Ammon's horn (tissue), 1 donor: ENCODE results near the gene NME5.
A peak's percentile ranks its signal among the peaks of the same experiment; 100 is the strongest.
"Not testable (repeated sequence)": the region's sequence is repeated elsewhere in the genome, so short reads cannot be mapped to it uniquely, and the experiment has no call there.

Experiments used
- DNase-seq: peaks from one replicate; pipeline ENCODE4 v3.0.0-alpha.2; 2016; ENCODE audit warnings: low spot score

NME5 gene, protein sequence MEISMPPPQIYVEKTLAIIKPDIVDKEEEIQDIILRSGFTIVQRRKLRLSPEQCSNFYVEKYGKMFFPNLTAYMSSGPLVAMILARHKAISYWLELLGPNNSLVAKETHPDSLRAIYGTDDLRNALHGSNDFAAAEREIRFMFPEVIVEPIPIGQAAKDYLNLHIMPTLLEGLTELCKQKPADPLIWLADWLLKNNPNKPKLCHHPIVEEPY

DNA sequence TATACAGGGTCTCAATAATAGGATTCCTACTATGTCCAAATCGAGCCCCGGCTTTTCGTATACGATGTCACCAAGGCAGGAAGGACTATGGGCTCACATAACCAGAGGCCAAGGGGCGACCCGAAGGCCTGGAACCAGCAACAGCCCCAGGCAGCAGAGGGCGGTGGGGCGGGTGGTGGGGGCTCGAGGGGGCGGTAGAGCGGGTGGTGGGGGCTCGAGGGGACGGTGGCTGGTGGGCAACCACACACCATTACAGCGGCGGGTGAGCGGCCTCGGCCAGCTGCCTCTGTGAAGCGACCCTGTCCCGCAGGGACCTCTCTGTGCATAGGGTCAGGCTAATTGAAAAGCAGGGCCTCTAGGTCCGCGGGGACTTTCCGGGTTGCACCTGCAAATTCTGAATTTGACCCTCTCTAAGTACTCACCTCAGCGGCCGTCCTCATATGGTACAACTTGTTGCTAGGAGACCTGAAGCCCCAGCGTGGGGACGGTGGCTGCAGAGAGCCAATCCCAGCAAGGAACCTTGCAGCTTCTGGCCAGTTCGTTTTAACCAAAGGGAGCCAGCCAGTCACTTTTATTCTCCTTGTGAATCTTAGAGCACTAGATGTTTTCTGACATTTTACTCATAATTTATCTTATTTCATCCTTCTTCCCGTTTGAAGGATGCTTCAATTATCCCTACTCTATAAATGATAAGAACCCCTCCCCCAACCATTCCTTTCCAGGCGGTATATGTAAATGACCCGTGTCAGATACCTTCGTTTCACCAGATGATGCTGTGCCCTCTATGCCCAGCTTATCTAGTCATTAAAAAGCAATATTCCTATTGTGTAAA lies at the start of gene NME5:
NME5 (minus strand) TSS at position 480 of the 832 bp plus-strand sequence. CDS start 648 bp downstream, outside the sequence.
- DNase-seq, result peak; percentile 86

GRCh38 chr5:138188626-138189025 lies 49.4 kb upstream of the NME5 start:
- no peak for DNase-seq

GRCh38 chr5:138186002-138186447 lies 46.8 kb upstream of the NME5 start:
- DNase-seq, result no peak

- DNase-seq, result no peak
These were observed 43.6 kb upstream of the NME5 start for GRCh38 chr5:138182808-138183207.

DNA sequence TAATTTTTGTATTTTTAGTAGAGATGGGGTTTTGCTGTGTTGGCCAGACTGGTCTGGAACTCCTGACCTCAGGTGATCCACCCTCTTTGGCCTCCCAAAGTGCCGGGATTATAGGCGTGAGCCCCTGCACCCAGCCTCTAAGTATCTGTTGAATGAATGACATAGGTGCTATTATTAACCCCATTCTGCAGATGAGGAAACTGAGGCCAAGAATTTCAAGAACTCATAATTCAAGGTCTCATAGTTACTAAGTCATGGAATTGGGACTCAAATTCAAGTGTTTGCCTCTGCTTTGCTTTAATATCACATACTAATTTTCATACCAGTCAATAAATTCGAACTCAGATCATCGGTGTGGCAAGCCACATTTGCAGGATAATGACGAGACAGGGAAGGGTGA lies 41.6 kb upstream of the NME5 start:
- no peak for DNase-seq

DNA sequence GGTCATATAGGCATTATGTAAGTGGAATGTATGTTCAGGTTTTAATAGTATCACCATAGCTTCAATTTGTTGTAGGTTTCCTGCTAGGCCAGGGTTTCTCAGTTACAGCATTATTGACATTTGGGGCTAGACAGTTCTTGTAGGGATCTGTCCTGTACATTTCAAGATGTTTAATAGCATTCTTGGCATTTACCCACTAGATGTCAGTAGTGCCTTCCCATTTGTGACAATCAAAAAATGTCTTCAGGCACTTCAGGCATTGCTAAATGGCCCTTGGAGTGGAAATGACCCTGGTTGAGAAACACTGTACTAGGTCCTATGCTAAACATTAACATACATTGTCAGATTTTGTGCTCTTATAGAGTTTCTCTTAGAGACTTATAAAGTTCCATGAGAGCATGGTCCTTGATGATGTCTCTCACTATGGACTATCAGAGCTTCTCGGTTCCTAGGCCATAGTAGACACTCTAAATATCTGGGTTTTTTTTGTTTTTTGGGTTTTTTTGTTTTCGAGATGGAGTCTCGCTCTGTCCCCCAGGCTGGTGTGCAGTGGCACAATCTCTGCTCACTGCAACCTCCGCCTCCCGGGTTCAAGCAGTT lies 41.1 kb upstream of the NME5 start:
- DNase-seq, result peak; percentile 23

DNA sequence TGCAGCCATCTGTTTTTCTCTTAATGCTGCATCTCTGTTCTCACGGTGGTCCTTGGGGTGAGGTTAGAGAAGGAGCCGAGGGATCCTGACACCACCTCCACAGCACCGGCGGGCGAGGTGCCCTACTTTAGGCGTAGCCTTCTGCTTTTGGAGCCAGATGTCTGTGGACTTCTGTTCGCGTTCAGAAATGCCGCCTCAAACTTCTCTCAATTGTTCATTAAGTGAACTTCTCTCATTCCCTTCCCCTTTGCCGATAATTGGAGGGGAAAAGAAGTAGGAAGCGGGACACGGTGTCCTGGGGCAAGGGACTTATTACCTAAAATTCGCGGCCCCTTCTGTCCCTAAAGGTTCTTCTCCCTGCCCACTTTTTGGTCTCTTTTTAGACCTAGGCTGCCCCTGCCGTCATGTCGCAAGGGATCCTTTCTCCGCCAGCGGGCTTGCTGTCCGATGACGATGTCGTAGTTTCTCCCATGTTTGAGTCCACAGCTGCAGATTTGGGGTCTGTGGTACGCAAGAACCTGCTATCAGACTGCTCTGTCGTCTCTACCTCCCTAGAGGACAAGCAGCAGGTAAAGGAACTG lies 40.1 kb upstream of the NME5 start:
- no peak for DNase-seq

- peak; percentile 98 for DNase-seq
These were observed 39.5 kb upstream of the NME5 start, which contains the start of the genes BRD8 and KIF20A for GRCh38 chr5:138178516-138179276. TSS of gene BRD8 (minus strand) at chr5:138178630. CDS start at chr5:138178614, 16 bp downstream. TSS of gene KIF20A (plus strand) at chr5:138179112. CDS start at chr5:138179681, 569 bp downstream.

GRCh38 chr5:138177941-138178515 lies 38.8 kb upstream of the NME5 start:
- peak; percentile 56 for DNase-seq

GRCh38 chr5:138170299-138170698 lies 31.1 kb upstream of the NME5 start:
- no peak for DNase-seq

- DNase-seq, result no peak
These were observed 29.9 kb upstream of the NME5 start for GRCh38 chr5:138169124-138169523.

- no peak for DNase-seq
These were observed 24.5 kb upstream of the NME5 start for GRCh38 chr5:138163721-138164120.

DNA sequence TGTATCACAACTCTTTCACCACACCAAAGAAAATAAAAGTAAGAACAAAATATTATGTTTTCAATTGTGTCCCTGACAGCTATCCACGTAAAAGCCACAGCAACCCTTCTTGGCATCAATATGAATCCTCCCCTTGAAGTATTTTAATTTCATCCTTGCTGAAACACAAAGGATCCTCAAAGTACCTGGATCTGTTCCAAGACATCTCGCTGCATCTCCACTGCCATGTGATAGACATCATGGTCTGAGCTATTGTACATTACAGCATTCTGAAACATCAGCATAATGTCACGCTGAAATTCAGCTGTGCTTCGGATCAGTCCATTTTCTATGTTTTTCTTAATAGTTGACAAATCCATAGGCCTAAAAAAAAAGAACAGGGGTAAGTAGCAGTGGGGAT lies 21.5 kb upstream of the NME5 start:
- no peak for DNase-seq

DNA sequence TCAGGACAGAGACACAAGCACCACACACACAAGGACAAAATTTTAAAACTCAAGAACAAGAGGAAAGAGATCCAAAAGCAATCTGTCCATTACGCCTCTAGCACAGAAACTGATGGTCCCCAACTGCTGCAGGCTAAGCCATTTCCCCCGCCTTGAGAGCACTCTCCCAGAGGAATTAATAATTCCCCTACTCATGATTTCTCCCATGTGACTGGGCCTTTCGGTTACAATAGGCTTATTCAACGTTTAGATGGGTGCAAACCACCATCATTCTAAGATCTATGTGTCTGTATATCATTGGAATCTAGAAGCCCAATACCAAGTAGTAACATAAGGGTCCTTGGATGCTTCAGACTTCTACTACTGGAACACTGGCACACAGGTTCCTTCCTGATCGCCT lies 20.4 kb upstream of the NME5 start:
- peak; percentile 26 for DNase-seq

DNA sequence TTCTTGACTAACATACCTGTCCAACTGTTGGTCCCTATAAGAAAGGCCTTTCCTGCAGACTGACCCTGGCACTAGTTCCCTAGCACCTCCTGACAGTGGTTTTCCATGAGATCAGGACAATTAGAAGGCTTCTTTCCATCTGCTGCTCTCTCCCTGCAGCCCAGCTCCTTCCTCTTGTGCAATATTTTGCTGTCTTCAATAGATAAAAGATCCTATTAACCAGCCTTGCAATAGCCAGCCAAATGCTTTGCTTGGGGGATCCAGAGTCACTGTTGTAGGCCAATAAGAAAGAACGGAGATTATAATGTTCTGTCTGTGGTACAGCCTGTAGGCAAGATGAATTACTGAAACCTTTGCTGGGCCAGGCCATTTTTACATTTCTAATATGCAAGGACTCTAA lies 18.4 kb upstream of the NME5 start:
- DNase-seq, result no peak

GRCh38 chr5:138155977-138156376 lies 16.7 kb upstream of the NME5 start:
- DNase-seq, result not testable (repeated sequence)

DNA sequence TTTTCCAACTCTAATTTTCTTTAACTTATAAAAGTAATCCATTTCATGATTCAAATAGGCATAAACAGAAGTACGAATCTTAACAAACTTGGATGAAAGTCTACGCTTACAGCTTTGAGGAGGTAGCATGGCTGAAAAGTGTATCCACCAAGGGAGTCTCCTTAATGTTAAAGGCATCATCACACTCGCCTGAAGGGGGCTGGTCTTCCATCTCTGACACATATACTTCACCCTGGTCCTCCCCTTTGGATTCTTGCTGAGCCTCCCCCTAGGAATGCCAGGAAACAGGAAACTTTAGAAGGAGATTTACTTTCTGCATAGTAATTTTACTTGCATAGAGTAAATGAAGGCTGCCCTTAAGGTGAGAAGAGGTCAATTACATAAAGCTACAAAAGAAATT lies 10.3 kb upstream of the NME5 start:
- DNase-seq, result no peak

DNA sequence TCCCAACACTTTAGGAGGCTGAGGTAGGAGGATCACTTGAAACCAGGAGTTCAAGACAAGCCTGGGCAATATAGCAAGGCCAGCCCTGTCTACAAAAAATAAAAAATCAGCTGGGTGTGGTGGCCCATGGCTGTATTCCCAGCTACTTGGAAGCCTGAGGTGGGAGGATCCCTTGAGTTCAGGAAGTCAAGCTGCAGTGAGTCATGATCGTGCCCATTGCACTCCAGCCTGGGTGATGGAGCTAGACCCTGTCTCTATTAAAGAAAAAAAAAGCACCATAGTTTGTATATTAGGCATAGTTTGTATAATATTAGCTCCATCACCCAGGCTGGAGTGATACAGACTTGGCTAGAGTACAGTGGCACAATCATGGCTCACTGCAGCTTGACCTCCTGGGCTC lies 9.6 kb upstream of the NME5 start:
- DNase-seq, result no peak

GRCh38 chr5:138143578-138143977 lies 4.3 kb upstream of the NME5 start:
- DNase-seq, result not testable (repeated sequence)

- no peak for DNase-seq
These were observed 2.5 kb upstream of the NME5 start for GRCh38 chr5:138141734-138142133.

DNA sequence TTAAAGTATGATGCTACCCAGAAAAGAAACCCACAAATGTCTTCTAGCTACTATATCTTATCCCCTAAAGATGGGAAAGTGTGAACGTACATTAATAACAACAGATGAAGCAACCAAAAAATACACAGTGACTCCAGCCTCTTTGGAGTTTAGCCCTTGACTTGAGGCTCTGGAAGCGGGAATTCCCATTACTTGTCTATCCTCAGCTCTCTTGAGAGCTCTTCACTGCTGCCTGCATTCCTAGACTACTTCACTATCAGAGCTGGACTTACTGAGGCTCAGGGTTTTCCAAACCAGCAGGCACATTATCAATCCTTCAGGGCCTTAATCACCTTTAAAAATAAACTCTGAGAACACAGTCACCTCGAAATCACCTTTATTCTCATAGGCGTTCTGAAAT lies 1.0 kb upstream of the NME5 start:
- DNase-seq, result no peak

DNA sequence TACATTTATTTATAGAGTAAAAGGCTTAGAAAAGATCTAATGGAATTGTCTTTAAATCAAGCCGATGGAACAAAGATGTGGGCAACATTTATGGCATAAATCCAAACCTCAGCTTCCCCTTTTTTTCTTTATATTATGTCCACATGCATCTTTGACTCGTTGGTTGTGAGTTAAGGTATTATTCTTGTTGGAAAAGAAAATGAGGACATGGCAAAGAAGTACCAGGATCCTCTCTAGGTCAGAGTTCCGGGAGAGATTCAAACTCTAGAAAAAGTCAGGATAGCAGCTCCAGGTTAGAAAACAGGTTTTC lies 508 bp upstream of the NME5 start:
- DNase-seq, result no peak
